HG03457 (cell line): ENCODE measurements around the gene SHISA8.

Experiments
- ATAC-seq: cut with Tn5 transposase; IDR thresholded peaks from one replicate; pipeline ENCODE4 v1.9.1; 2021; ENCODE audit warnings: moderate number of reproducible peaks; ENCODE audit not compliant: unreplicated experiment

Gene SHISA8

DNA sequence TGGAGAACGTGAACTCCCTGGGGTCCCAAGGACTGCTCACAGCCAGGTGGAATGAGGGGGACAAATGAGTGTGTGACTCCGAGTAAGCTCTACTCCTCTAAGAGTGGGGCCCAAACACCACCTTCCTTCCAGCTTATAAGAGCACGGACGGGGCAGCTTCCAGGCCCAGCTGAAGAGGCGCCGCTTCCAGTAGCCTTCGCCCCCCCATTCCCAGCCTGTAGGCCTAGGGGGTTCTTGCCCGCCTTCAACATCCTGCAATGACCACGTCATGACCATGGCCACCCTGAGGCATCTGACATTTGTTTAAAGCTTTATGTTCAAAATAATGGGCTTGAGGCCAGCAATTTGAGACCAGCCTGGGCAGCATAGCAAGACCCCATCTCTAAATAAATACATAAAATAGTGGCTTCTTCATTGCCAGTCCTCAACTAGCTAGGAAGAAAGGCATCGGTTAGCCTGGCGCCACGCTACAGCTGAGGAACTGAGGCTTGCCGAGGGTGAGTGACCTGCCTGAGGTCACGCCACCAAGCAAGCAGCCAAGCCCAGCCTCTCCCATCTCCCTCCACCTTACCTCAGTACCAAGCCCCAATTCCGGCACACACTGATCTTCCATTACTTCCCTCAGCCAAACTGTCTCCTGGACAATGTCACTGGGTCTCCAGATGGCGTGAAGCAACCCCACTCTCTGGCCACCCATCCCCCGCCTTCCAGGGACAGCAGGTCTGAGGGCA, 19.6 kb upstream of the SHISA8 start:
- no peak for ATAC-seq

DNA sequence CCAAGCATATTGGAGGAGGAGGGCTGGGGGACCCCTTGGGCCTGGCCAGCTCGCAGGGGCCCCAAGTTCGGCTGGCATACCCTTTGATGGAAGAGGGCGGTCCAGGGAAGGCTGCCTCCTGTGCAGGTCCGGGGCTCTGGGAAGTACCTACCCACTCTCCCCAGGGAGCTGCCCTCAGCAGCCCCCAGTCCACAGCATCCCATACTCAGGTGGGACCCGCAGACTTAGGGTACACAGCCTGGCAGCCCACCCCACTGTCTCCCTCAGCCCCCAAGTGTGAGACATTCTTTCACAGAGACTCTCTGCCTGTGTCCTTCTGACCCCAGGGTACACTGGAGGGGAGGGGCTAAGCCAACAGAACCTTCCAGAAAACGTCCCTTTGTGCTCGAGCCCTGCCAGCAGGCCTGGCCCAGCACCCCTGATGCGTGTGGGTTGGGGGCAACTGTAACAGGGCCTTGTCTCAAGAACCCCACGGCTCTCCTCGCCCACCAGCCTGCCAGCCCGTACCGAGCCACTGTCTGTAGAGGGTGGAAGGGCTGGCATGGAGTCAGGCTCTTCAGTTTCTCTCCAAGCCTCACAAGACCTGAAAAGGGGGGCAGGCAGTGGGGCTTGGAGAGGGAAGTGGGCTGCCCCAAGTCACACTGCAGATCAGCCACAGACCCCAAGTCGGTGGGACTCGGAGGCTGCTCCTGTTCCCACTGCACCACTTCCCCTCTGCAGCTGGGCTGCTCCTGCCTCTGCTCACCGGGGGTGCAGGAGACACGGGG, 18.7 kb upstream of the SHISA8 start:
- ATAC-seq: no peak

DNA sequence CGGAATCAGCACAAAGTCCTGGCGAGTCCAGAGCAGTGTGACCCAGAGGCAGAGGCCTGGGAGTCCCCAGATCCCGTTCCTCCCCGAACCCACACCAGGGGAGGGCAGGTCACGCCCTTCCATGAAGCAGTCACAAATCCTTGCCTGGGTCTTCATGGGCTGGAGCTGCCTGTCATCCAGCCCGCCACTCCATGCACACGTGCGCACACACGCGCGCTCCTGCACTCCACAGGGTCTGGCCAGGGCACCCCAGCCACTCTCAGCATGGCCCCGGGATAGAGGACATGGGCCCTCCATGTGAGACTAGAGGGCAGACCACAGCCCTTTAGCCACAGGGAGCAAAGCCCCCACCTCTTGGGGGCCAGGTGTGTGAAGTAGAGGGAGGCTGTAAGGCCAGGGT, 17.5 kb upstream of the SHISA8 start:
- no peak for ATAC-seq

GRCh38 chr22:41931701-41932269, 16.9 kb upstream of the SHISA8 start:
- ATAC-seq: no peak

DNA sequence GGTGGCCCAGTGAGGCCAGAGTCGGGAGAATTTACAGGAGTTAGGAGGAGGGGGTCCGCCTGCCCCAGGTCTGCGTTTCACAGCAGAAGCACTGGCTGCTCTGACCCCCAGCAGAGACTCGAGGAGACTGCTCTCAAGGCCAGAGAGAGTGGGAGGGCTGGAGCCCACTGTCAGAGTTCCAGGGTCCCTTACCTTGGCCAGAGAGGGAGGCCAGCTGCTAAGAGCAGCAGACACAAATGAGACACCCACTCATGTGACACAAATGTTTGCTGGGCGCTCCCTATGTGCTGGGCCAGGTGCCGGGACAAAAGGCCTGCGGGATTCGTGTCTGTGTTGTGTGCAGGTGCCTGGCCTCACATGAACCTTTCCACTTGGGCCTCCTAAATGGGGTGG, 14.5 kb upstream of the SHISA8 start:
- no peak for ATAC-seq

DNA sequence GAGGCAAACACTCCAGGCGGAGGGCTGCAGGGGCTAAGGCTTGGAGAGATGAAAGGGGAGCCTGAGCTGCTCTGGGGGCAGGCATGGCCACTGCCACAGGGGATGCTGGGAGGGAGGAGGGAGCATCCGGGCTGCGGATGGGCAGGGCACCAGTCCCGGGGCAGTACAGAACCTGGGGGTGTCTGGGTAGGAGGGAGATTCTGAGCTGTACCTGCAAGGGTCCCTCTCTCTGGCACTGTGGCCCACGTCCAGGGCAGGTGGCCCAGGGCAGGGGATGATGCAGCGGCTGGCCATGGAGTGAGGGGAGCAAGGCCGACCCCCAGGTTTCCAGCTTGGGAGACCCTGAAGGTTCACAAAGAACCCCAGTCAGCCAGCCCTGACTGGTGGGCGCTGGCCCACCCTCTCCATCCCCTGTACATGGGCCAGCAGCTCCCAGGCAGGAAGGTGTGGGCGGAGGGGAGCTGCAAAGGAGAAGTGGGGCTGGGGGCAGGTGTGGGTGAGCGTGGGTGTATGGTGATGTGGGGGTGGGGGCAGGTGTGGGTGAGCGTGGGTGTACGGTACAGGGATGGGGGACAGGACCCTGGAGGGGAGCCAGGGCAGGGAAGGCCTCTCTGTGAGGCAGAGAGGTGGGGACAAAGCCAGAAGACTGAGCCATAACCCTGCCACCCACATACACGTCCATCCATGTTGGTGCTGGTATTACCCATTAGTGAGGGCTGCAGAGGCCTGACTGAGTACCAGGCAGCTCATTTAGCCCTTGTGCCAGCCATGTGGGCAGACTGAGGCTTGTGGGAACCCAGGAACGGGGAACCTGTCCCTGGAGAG, 13.9 kb upstream of the SHISA8 start:
- ATAC-seq: no peak

GRCh38 chr22:41927813-41928212, 12.9 kb upstream of the SHISA8 start:
- ATAC-seq: no peak

DNA sequence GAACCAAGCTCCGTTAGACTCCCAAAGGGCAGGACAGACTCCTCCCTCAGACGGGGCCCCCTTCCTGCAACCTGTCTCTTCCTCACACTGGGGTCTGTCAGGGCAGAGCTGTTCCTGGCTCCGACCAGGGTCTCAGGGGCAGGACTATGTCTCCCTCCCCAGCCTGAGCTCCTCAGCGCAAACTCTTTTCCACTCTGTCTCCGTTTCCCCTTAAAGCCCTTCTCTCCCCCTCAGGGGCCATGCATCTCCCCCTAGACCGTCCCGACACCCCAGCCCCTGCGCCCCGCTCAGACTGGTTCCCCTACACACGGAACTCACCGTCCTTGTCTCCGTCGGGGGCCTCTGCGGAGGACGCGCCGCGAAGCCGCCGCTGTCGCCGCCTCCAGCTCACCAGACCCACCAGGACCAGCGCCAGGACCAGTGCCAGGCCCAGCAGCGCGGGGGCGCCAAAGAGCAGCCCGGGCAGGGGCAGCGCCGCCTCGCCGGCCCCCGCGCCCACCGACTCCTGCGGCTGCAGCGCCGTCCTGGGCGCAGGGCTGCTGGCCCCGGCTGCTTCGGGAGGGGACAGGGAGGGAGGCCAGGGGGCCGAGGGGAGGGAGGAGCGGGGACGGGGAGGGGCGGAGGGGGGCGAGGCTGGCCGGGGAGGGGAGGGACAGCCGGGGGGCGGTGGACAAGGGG, 11.0 kb upstream of the SHISA8 start:
- ATAC-seq: no peak

- no peak for ATAC-seq
Observed at GRCh38 chr22:41923595-41924276, 8.9 kb upstream of the SHISA8 start.

DNA sequence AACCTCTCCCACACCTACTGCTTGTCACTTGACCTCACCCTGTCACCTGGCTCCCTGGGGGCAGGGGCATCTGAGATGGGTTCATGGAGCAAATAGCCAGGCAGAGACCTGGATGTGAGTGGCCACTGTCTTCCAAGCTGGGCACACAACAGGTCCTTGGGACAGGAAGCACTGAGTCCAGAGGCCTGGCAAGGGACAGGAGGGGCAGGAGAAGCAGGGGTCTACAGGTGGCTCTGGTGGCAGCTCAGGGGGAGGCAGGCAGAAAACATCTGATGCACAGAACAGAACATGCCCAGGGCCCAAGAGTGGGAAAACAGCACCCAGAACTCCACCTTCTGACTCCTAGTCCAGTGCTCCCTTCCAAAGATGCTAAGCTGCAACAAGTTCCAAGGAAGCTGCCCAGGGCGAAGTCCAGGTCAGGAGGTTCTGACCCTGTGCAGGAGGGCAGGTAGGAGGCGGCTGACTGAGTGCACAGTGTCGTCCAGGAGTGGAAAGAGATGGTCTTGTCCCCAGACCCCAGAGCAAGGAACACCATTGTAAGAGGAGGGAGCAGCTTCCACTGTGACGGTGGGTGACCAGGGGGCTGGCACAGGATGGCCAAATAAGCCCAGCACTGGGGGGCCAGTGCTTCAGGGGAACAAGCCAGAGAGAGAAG, 8.2 kb upstream of the SHISA8 start:
- no peak for ATAC-seq

- no peak for ATAC-seq
Observed at GRCh38 chr22:41922328-41922727, 7.5 kb upstream of the SHISA8 start.

DNA sequence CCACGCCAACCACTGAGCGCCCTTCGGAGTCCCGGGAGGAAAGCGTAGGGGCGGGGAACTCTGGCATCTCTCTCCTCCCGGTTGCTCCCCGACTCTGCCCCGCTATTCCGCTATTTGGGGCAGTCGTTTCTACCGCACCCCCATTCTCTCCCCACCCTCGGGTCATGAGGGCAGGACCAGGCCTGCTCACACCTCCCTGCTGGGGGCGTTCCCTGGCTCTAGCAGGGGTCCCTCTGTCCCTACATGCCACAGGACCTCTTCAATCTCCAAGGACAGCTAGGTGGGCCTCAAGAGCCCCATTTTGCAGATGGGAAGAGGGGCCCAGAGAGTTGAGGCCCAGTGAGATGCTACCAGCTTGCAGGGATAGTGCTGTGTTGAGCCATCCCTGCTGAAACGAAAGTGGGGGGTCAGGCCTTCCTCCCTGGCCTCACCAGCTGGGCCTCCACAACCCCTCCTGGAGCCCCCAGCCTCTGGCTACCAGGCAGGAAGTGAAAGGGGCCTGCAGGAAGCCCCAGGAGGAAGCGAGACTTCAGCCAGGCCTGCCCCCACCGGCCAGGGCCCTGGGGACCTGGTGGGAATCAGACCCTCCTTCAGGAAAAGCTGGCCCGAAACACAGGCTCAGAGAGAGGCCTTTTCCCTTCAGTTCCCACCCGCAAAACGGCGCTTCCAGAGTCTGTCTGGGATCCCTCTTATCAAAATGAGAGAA, 5.5 kb upstream of the SHISA8 start:
- ATAC-seq: no peak

- no peak for ATAC-seq
Observed at GRCh38 chr22:41919357-41920224, 4.7 kb upstream of the SHISA8 start.

GRCh38 chr22:41917903-41918791, 3.3 kb upstream of the SHISA8 start:
- ATAC-seq: no peak

DNA sequence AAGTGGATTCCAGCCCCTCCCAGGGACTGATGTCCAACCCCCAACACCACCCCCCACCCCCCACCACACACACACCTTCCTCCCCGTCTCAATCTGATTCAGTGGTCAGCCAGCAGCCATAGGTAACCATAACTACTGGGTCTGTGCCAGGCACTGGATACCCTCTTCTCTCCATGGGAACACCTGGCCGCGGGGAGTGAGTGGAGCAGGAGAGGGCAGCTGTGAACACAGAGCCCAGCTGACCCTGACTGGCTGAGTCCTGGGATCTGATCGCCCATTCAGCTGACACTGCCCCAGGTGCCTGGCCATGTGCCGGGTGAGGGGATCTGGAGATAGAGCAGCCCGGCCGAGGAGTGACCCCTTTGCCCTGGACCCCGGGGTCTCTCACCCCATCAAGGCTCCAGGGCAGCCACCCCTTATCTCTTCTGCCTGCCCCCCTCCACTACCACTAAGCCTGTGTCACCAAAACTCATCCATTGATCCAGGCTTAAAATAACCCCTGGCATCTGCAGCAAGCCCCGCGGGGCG, 2.6 kb upstream of the SHISA8 start:
- ATAC-seq: no peak

GRCh38 chr22:41916745-41917358, 2.0 kb upstream of the SHISA8 start:
- no peak for ATAC-seq
